Measurements from ENCODE around the gene CYP4F22.
"Not testable (repeated sequence)": the region's sequence is repeated elsewhere in the genome, so short reads cannot be mapped to it uniquely, and the experiment has no call there.

The CYP4F22 gene

DNA sequence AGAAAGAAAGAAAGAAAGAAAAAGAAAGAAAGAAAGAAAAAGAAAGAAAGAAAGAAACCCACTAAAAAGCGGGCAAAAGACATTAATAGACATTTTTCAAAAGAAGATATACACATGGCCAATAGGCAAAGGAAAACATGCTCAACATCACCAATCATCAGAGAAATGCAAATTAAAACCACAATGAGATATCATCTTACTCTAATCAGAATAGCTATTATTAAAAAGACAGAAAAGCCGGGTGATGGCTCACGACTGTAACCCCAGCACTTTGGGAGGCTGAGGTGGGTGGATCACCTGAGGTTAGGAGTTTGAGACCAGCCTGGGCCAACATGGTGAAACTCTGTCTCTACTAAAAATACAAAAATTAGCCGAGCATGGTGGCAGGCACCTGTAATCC is 34.5 kb upstream of the CYP4F22 start:
- H3K4me3 ChIP-seq (ENCODE audit: low read length in 2 of 2); H3K4me1 ChIP-seq (ENCODE audit: control insufficient read depth, insufficient read depth, low read length); H3K36me3 ChIP-seq (ENCODE audit: control insufficient read depth in 2 of 2, insufficient read depth in 2 of 2, low read length in 2 of 2); H3K27ac ChIP-seq (ENCODE audit: low read length); H3K9me3 ChIP-seq (ENCODE audit: control insufficient read depth in 2 of 2, low read length in 2 of 2); H3K9ac ChIP-seq (ENCODE audit: low read length in 2 of 2): not testable (repeated sequence)
- peaks cover 14 to 18% of the 10 kb centered on the region in 2 donors for H3K27me3 ChIP-seq (ENCODE audit: control insufficient read depth in 1 of 2, insufficient read depth in 2 of 2, low read length in 2 of 2)

DNA sequence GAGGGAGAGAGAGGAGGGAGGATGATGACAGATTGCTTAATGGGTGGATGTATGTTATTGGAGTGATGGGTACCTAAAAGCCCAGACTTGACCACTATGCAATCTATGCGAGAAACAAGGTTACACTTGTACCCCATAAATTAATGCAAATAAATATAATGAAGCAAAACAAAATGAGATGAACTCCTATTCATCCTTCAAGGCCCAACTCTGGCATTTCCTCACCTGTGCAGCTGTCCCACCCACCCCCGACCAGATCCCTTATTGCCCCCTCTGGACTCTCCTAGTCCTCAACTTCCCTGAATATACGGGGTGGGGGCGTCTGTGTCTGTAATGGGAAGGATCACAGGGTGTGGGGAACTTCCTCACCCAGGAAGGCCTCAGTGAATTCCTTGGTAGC is 33.2 kb upstream of the CYP4F22 start:
- Histone ChIP-seq H3K36me3 (ENCODE audit: control insufficient read depth in 2 of 2, insufficient read depth in 2 of 2, low read length in 2 of 2) (no peaks in the 10 kb centered on the region), H3K9ac (ENCODE audit: low read length in 2 of 2) (no peak overlapping the region), H3K4me3 (ENCODE audit: low read length in 2 of 2) (no peak overlapping the region), H3K4me1 (ENCODE audit: control insufficient read depth, insufficient read depth, low read length) (no peaks in the 10 kb centered on the region), H3K27ac (ENCODE audit: low read length) (no peak overlapping the region), H3K27me3 (ENCODE audit: control insufficient read depth in 1 of 2, insufficient read depth in 2 of 2, low read length in 2 of 2) (peaks cover 3 to 6% of the 10 kb centered on the region in 2 donors), H3K9me3 (ENCODE audit: control insufficient read depth in 2 of 2, low read length in 2 of 2) (peaks cover 3 to 5% of the 10 kb centered on the region in 2 donors)

DNA sequence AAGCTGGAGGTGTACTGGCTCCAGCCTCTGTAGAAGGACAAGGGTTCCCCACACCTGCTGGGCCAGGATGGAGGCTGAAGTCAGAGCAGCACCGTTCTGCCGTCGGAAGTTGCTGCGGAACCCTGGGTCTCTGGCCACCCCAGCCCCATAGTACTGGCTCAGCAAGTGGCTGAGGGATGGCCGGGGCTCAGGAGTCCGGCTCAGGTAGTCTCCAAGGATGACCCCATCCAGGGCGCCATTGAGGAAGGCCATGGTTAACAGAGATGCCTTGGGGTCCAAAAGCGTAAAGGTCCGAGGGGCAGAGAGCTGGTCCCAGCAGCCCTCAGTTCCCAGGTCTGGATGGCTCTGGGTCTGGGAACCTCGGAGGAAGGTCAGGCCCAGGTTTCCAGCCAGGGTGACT is 32.7 kb upstream of the CYP4F22 start:
- peaks cover 3 to 6% of the 10 kb centered on the region in 2 donors for H3K27me3 ChIP-seq (ENCODE audit: control insufficient read depth in 1 of 2, insufficient read depth in 2 of 2, low read length in 2 of 2)
- H3K36me3 ChIP-seq (ENCODE audit: control insufficient read depth in 2 of 2, insufficient read depth in 2 of 2, low read length in 2 of 2) = no peaks in the 10 kb centered on the region
- H3K9me3 ChIP-seq (ENCODE audit: control insufficient read depth in 2 of 2, low read length in 2 of 2) = peaks cover 3 to 5% of the 10 kb centered on the region in 2 donors
- no peak overlapping the region for H3K9ac ChIP-seq (ENCODE audit: low read length in 2 of 2)
- no peak overlapping the region for H3K4me3 ChIP-seq (ENCODE audit: low read length in 2 of 2)
- H3K27ac ChIP-seq (ENCODE audit: low read length) = no peak overlapping the region
- no peaks in the 10 kb centered on the region for H3K4me1 ChIP-seq (ENCODE audit: control insufficient read depth, insufficient read depth, low read length)

DNA sequence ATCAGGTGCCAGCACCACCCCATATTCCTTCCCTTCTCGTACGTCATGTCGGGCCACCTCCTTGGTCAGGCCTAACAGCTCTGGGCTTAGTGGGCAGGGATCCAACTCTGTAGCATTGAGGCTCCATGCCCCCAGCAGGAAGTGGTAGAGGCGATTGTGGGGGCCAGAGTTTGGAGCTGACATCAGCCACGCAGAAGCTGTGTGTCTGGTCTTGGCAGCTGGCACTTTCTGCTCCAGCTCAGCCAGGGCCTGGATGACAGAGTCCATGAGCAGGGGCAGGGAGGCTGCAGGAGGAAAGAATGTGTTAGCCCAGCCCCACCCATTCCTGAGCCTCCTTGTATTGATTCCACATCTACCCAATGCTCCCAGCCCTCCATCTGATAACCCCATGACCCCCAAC is 32.0 kb upstream of the CYP4F22 start:
- H3K9me3 ChIP-seq (ENCODE audit: control insufficient read depth in 2 of 2, low read length in 2 of 2) = peaks cover 3 to 5% of the 10 kb centered on the region in 2 donors
- H3K36me3 ChIP-seq (ENCODE audit: control insufficient read depth in 2 of 2, insufficient read depth in 2 of 2, low read length in 2 of 2) = no peaks in the 10 kb centered on the region
- no peak overlapping the region for H3K27ac ChIP-seq (ENCODE audit: low read length)
- no peak overlapping the region for H3K4me3 ChIP-seq (ENCODE audit: low read length in 2 of 2)
- H3K27me3 ChIP-seq (ENCODE audit: control insufficient read depth in 1 of 2, insufficient read depth in 2 of 2, low read length in 2 of 2) = peaks cover 2 to 6% of the 10 kb centered on the region in 2 donors
- H3K9ac ChIP-seq (ENCODE audit: low read length in 2 of 2) = no peak overlapping the region
- no peaks in the 10 kb centered on the region for H3K4me1 ChIP-seq (ENCODE audit: control insufficient read depth, insufficient read depth, low read length)

DNA sequence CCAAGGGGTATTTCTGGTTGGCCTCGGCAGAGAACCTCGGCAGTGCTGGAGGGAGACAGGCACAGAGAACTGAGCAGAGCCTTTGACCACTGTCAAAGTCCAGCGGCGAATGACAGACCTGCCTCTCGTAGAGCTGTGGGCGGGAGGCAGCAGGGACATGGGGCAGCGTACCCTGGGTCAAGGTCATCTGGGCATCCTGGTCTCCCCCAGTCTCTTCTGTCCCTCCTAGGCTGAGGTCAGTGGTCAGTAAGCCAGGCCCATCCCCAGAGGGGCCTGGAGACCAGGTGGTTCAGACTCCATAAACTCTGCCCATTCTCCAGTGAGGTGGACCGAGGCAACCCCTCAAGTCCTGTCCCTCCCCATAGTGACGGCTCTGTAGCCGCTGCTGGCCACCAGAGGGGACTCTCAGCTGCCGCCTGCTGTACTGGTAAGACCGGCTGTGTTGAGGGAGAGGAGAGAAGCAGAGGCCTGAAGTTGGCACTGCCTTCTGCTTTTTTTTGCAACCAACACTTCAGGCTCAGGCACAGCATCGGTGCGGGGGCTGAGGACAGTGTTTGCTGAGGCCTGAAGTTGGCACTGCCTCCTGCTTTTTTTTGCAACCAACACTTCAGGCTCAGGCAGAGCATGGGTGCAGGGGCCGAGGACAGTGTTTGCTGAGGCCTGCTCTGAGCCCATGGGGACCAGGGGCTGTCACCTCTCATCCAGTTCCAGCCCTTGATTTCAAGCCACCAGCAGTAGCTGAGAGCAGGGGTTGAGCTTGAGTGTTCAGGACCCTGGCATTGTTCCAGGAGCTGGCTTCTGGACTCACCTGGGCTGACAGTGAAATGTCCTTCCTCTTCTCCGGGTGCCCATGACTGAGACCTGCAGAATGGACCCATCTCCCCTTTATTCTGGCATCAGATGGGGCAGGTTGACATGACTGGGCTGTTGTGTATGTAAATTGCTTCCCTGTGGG is 28.7 kb upstream of the CYP4F22 start, which contains the start of gene PGLYRP2:
Gene PGLYRP2, minus strand, starts transcription at position 111 of the 955 bp plus-strand sequence. CDS start 130 bp downstream, outside the sequence.
- peaks cover 0 to 5% of the 10 kb centered on the region in 2 donors for H3K9me3 ChIP-seq (ENCODE audit: control insufficient read depth in 2 of 2, low read length in 2 of 2)
- no peak within 1 kb of the TSS for H3K27ac ChIP-seq (ENCODE audit: low read length)
- no peaks in the 10 kb centered on the region for H3K4me1 ChIP-seq (ENCODE audit: control insufficient read depth, insufficient read depth, low read length)
- H3K9ac ChIP-seq (ENCODE audit: low read length in 2 of 2) = no peak within 1 kb of the TSS
- no peaks in the 10 kb centered on the region for H3K27me3 ChIP-seq (ENCODE audit: control insufficient read depth in 1 of 2, insufficient read depth in 2 of 2, low read length in 2 of 2)
- H3K4me3 ChIP-seq (ENCODE audit: low read length in 2 of 2) = no peak within 1 kb of the TSS
- H3K36me3 ChIP-seq (ENCODE audit: control insufficient read depth in 2 of 2, insufficient read depth in 2 of 2, low read length in 2 of 2) = no peaks in the 10 kb centered on the region

DNA sequence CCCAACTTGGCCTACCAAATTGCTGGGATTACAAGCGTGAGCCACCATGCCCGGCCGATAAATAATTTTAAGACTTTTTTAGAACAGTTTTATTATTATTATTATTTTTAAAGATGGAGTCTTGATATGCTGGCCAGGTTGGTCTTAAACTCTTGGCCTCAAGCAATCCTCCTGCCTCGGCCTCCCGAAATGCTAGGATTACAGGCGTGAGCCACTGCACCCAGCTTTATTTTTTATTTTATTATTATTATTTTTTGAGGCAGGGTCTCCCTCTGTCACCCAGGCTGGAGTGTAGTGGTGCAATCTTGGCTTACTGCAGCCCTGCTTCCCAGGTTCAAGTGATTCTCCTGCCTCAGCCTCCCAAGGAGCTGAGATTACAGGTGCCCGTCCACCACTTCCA is 27.3 kb upstream of the CYP4F22 start:
- H3K9ac ChIP-seq (ENCODE audit: low read length in 2 of 2); H3K4me1 ChIP-seq (ENCODE audit: control insufficient read depth, insufficient read depth, low read length); H3K9me3 ChIP-seq (ENCODE audit: control insufficient read depth in 2 of 2, low read length in 2 of 2); H3K4me3 ChIP-seq (ENCODE audit: low read length in 2 of 2); H3K36me3 ChIP-seq (ENCODE audit: control insufficient read depth in 2 of 2, insufficient read depth in 2 of 2, low read length in 2 of 2); H3K27ac ChIP-seq (ENCODE audit: low read length); H3K27me3 ChIP-seq (ENCODE audit: control insufficient read depth in 1 of 2, insufficient read depth in 2 of 2, low read length in 2 of 2): not testable (repeated sequence)

DNA sequence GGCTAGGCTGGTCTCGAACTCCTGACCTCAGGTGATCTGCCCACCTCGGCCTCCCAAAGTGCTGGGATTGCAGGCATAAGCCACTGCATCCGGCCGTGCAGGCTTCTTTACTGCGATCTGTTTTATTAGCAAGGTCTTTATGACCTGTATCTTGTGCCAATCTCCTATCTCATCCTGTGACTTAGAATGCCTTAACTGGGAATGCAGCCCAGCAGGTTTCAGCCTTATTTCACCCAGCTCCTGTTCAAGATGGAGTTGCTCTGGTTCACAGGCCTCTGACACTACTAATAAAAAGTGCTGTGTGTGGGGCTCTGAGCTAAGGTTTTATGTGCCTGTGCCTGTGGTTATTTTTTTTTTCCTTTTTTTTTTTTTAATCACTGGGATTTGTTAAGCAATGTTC is 22.6 kb upstream of the CYP4F22 start:
- not testable (repeated sequence) for H3K9me3 ChIP-seq (ENCODE audit: control insufficient read depth in 2 of 2, low read length in 2 of 2); H3K27me3 ChIP-seq (ENCODE audit: control insufficient read depth in 1 of 2, insufficient read depth in 2 of 2, low read length in 2 of 2); H3K36me3 ChIP-seq (ENCODE audit: control insufficient read depth in 2 of 2, insufficient read depth in 2 of 2, low read length in 2 of 2); H3K4me3 ChIP-seq (ENCODE audit: low read length in 2 of 2); H3K9ac ChIP-seq (ENCODE audit: low read length in 2 of 2); H3K4me1 ChIP-seq (ENCODE audit: control insufficient read depth, insufficient read depth, low read length); H3K27ac ChIP-seq (ENCODE audit: low read length)

DNA sequence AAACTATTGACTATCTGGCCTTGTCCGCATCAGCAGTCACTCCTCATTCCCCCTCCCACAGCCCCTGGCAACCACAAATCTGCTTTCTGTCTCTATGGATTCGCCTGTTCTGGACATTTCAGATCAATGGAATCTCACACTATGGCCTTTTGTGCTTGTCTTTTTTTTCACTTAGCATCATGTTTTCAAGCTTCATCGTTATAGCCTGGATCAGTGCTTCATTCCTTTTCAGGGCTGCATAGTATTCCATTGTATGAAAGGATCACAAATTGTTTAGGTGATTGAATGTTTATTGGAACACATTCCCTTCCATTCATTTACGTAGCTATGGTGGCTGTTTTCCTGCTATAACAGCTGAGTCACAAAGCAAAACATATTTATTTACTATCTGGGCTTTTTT is 21.3 kb upstream of the CYP4F22 start:
- no peak overlapping the region for H3K9ac ChIP-seq (ENCODE audit: low read length in 2 of 2)
- no peak overlapping the region for H3K4me3 ChIP-seq (ENCODE audit: low read length in 2 of 2)
- no peaks in the 10 kb centered on the region for H3K4me1 ChIP-seq (ENCODE audit: control insufficient read depth, insufficient read depth, low read length)
- H3K27me3 ChIP-seq (ENCODE audit: control insufficient read depth in 1 of 2, insufficient read depth in 2 of 2, low read length in 2 of 2) = no peaks in the 10 kb centered on the region
- no peaks in the 10 kb centered on the region for H3K9me3 ChIP-seq (ENCODE audit: control insufficient read depth in 2 of 2, low read length in 2 of 2)
- no peak overlapping the region for H3K27ac ChIP-seq (ENCODE audit: low read length)
- no peaks in the 10 kb centered on the region for H3K36me3 ChIP-seq (ENCODE audit: control insufficient read depth in 2 of 2, insufficient read depth in 2 of 2, low read length in 2 of 2)

DNA sequence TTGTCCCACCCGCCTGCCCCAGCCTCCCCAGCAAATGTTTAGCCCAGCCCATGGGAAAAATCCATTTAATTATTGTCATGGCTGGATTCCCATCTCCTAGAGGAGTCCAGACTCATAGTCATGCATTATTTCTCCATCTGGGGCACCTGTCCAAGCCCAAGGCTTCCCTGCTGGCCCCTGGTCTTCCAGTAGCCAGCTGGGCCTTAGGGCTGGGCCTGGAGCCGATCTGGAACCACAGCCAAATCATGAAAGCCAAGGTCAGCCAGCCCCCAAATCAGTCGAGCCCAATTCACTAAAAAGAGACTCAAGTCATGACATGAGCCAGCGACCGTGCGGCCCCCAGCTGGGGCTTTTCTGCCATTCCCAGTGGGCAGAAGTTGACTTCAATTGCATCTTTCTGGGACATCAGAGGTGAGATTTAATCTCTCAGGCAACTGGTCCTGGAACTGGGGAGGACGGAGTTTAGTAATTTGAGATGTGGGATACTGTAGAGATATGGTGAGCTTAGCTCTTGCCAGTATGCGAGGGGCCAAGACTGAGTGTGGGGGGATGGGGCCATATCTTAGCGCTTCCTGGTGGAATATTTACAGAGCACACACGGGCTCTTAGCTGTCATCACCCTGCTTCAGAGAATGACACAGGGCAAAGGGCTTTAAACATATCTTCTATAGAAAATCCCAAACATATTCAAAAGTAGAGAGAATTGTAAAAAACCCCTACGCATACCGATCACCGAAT is 19.7 kb upstream of the CYP4F22 start:
- H3K4me3 ChIP-seq (ENCODE audit: low read length in 2 of 2) = no peak overlapping the region
- no peaks in the 10 kb centered on the region for H3K27me3 ChIP-seq (ENCODE audit: control insufficient read depth in 1 of 2, insufficient read depth in 2 of 2, low read length in 2 of 2)
- no peaks in the 10 kb centered on the region for H3K4me1 ChIP-seq (ENCODE audit: control insufficient read depth, insufficient read depth, low read length)
- no peaks in the 10 kb centered on the region for H3K36me3 ChIP-seq (ENCODE audit: control insufficient read depth in 2 of 2, insufficient read depth in 2 of 2, low read length in 2 of 2)
- no peak overlapping the region for H3K9ac ChIP-seq (ENCODE audit: low read length in 2 of 2)
- no peaks in the 10 kb centered on the region for H3K9me3 ChIP-seq (ENCODE audit: control insufficient read depth in 2 of 2, low read length in 2 of 2)
- no peak overlapping the region for H3K27ac ChIP-seq (ENCODE audit: low read length)

DNA sequence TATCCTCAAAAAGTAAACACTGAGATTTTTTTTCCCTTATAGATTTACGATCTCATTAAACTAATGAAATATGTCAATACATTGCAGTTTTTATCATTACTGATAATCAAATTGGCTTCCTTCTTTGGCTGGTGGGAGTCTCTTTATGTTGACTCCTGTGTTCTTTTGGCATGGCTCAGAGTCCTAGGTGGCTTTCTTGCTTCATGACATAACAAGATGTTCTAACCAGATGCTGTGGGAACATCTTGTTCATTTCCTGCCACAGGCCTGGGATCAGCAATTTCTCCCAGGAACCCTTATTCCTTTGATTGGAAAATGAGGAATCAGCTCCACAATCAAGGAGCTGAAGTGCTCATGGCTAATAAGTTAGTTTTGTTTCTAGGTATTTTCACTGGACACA is 13.2 kb upstream of the CYP4F22 start:
- Histone ChIP-seq H3K4me3 (ENCODE audit: low read length in 2 of 2) (no peak overlapping the region), H3K27me3 (ENCODE audit: control insufficient read depth in 1 of 2, insufficient read depth in 2 of 2, low read length in 2 of 2) (no peaks in the 10 kb centered on the region), H3K27ac (ENCODE audit: low read length) (no peak overlapping the region), H3K36me3 (ENCODE audit: control insufficient read depth in 2 of 2, insufficient read depth in 2 of 2, low read length in 2 of 2) (no peaks in the 10 kb centered on the region), H3K4me1 (ENCODE audit: control insufficient read depth, insufficient read depth, low read length) (no peaks in the 10 kb centered on the region), H3K9me3 (ENCODE audit: control insufficient read depth in 2 of 2, low read length in 2 of 2) (no peaks in the 10 kb centered on the region), H3K9ac (ENCODE audit: low read length in 2 of 2) (no peak overlapping the region)

Data from stomach smooth muscle (tissue), 2 donors.